ENCODE measurements around the gene PDE8A.

- TF ChIP-seq CTCF (conservative IDR thresholded peaks at IDR 0.05) (no peak), ZFX (IDR thresholded peaks at IDR 0.05) (no peak)
Observed at GRCh38 chr15:85008474-85009260, 27.0 kb downstream of the PDE8A start.

Measured in C4-2B (cell line).